ENCODE results near the gene SVIL.

- TF ChIP-seq KLF13 (CRISPR knock-in tag; IDR thresholded peaks at IDR 0.05) = no peak
- TF ChIP-seq, protein P1, sequence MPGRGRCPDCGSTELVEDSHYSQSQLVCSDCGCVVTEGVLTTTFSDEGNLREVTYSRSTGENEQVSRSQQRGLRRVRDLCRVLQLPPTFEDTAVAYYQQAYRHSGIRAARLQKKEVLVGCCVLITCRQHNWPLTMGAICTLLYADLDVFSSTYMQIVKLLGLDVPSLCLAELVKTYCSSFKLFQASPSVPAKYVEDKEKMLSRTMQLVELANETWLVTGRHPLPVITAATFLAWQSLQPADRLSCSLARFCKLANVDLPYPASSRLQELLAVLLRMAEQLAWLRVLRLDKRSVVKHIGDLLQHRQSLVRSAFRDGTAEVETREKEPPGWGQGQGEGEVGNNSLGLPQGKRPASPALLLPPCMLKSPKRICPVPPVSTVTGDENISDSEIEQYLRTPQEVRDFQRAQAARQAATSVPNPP (CRISPR knock-in tag; IDR thresholded peaks at IDR 0.05) = no peak
- TF ChIP-seq POLR2A (IDR thresholded peaks at IDR 0.05; ENCODE audit: insufficient read depth in 1 of 2, low read depth in 2 of 2, low read length in 2 of 2) = no peak
- no peak for TF ChIP-seq ZSCAN30 (CRISPR knock-in tag; IDR thresholded peaks at IDR 0.05)
- no peak for TF ChIP-seq ZNF280D (CRISPR knock-in tag; IDR thresholded peaks at IDR 0.05)
- no peak for TF ChIP-seq ESRRA (CRISPR knock-in tag; IDR thresholded peaks at IDR 0.05; ENCODE audit: low read depth)
- no peak for TF ChIP-seq ZNF17 (CRISPR knock-in tag; IDR thresholded peaks at IDR 0.05)
- TF ChIP-seq RBM39 (IDR thresholded peaks at IDR 0.05; ENCODE audit: low read depth, low read length, poor library complexity, severe bottlenecking) = no peak
- no peak for TF ChIP-seq POLR2AphosphoS5 (IDR thresholded peaks at IDR 0.05; ENCODE audit: low read depth, low read length)
- TF ChIP-seq ZNF607 (CRISPR knock-in tag; IDR thresholded peaks at IDR 0.05; ENCODE audit: borderline replicate concordance) = no peak
- TF ChIP-seq CTCF (CRISPR knock-in tag; IDR thresholded peaks at IDR 0.05) = no peak
- TF ChIP-seq, protein P2, sequence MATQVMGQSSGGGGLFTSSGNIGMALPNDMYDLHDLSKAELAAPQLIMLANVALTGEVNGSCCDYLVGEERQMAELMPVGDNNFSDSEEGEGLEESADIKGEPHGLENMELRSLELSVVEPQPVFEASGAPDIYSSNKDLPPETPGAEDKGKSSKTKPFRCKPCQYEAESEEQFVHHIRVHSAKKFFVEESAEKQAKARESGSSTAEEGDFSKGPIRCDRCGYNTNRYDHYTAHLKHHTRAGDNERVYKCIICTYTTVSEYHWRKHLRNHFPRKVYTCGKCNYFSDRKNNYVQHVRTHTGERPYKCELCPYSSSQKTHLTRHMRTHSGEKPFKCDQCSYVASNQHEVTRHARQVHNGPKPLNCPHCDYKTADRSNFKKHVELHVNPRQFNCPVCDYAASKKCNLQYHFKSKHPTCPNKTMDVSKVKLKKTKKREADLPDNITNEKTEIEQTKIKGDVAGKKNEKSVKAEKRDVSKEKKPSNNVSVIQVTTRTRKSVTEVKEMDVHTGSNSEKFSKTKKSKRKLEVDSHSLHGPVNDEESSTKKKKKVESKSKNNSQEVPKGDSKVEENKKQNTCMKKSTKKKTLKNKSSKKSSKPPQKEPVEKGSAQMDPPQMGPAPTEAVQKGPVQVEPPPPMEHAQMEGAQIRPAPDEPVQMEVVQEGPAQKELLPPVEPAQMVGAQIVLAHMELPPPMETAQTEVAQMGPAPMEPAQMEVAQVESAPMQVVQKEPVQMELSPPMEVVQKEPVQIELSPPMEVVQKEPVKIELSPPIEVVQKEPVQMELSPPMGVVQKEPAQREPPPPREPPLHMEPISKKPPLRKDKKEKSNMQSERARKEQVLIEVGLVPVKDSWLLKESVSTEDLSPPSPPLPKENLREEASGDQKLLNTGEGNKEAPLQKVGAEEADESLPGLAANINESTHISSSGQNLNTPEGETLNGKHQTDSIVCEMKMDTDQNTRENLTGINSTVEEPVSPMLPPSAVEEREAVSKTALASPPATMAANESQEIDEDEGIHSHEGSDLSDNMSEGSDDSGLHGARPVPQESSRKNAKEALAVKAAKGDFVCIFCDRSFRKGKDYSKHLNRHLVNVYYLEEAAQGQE (IDR thresholded peaks at IDR 0.05; ENCODE audit: borderline replicate concordance in 1 of 2, low read depth in 1 of 2, low read length in 2 of 2) = no peak
These were observed 6.5 kb downstream of the SVIL start for GRCh38 chr10:29628311-29628710.
